Melanocyte of skin (primary cell): ENCODE measurements around the gene HTR4. TPM values are rescaled to one million over a fixed set of nuclear protein-coding genes. Genes with fewer than 3 reads are reported as not detected.

Source experiments
- total RNA-seq, 2 donors: library from RNA; depleted of rRNA; stranded (reverse); fragments of >200 nt; gene quantifications; 2 replicates each; pipeline ENCODE4 v1.2.3, GENCODE V29; 2012

Gene HTR4
- total RNA-seq = not detected

GRCh38 chr5:148653836-148654781 is at the start of gene HTR4:
Gene HTR4, minus strand, starts transcription at chr5:148654527. Its CDS starts 17,513 bp downstream, at chr5:148637014.

Other genes with a start within 250 kb of the HTR4 start
- 1 to 10 TPM in 1 of 2 donors, under 1 TPM in 1; 0.34 to 2.7 TPM for gene ADRB2, start 172.1 kb upstream of the HTR4 start, total RNA-seq